WTC11 (cell line): ENCODE data around the gene SLC45A3.

ENCODE experiments used
- CREB1 ChIP-seq: sonication (generic); formaldehyde crosslinking; IDR thresholded peaks from 2 replicates; pipeline ENCODE4 v1.8.0; 2023; ENCODE audit warnings: mild to moderate bottlenecking, missing genetic modification reagents
- CTCF ChIP-seq: fragments of 200-600 bp; IDR thresholded peaks from 2 replicates; pipeline ENCODE4 v1.8.0; 2022; ENCODE audit warnings: antibody characterized with exemption

- TF ChIP-seq CREB1 (CRISPR knock-in tag) (no peak), CTCF (no peak)
Measured at GRCh38 chr1:205703072-205703471, 22.8 kb upstream of the SLC45A3 start.
